ENCODE measurements around the gene VWA3B.

Gene VWA3B

DNA sequence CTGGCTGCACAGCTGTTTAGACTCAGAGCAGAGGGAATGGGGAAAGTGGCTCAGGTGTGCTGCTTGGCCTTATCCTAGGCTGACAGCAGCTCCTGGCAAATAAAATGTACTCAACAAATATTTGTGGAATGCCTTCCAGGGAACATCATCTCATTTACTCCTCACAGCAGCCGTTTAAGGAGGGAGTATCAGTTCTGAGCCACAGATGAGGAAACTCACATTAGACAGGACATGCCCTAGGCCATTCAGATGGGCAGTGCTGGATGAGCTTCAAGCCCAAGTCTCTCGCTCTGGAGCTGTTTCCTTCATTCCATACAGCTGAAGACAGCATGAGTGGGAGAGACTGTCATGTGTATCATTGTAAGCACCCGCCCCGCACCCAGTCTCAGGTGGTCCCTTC, 129.6 kb downstream of the VWA3B start:
- H3K36me3 ChIP-seq, result no peaks in the 10 kb centered on the region
- TF ChIP-seq, protein P1, sequence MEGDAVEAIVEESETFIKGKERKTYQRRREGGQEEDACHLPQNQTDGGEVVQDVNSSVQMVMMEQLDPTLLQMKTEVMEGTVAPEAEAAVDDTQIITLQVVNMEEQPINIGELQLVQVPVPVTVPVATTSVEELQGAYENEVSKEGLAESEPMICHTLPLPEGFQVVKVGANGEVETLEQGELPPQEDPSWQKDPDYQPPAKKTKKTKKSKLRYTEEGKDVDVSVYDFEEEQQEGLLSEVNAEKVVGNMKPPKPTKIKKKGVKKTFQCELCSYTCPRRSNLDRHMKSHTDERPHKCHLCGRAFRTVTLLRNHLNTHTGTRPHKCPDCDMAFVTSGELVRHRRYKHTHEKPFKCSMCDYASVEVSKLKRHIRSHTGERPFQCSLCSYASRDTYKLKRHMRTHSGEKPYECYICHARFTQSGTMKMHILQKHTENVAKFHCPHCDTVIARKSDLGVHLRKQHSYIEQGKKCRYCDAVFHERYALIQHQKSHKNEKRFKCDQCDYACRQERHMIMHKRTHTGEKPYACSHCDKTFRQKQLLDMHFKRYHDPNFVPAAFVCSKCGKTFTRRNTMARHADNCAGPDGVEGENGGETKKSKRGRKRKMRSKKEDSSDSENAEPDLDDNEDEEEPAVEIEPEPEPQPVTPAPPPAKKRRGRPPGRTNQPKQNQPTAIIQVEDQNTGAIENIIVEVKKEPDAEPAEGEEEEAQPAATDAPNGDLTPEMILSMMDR (IDR thresholded peaks at IDR 0.05), result no peak
- H3K27ac ChIP-seq, result no peak overlapping the region
- DNase-seq, result no peak
- no peak overlapping the region for H3K4me3 ChIP-seq
- H3K9me3 ChIP-seq, result peaks cover 0 to 4% (median 4%) of the 10 kb centered on the region in 3 donors
- no peaks in the 10 kb centered on the region for H3K27me3 ChIP-seq
- intact Hi-C loops (cut with DNase I; ENCODE audit: low total_unique reads), result no loop called here
- H3K4me1 ChIP-seq, result no peaks in the 10 kb centered on the region

DNA sequence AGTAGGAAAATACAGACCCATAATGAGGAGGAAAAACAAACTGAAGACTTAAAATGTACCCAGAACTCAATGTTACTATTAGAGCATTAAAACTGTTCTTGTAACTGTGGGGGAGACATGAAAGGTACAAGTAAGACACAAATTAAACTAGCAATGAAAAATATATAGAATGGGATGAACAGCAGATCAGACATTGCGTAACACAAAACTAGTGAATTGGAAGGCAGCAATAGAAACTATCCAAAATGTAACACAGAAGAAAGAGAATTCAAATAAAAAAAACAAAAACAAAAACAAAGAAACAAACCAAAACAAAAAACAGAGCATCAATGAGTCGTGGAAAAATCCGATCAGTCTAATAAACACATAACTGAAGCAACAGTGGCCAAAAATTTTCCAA, 132.2 kb downstream of the VWA3B start:
- no peak overlapping the region for H3K4me3 ChIP-seq
- H3K27ac ChIP-seq, result no peak overlapping the region
- H3K4me1 ChIP-seq, result no peaks in the 10 kb centered on the region
- TF ChIP-seq, protein P1 (IDR thresholded peaks at IDR 0.05), result no peak
- no peak for DNase-seq
- H3K9me3 ChIP-seq, result peaks cover 0 to 4% (median 4%) of the 10 kb centered on the region in 3 donors
- intact Hi-C loops (cut with DNase I; ENCODE audit: low total_unique reads), result no loop called here
- no peaks in the 10 kb centered on the region for H3K36me3 ChIP-seq
- no peaks in the 10 kb centered on the region for H3K27me3 ChIP-seq

DNA sequence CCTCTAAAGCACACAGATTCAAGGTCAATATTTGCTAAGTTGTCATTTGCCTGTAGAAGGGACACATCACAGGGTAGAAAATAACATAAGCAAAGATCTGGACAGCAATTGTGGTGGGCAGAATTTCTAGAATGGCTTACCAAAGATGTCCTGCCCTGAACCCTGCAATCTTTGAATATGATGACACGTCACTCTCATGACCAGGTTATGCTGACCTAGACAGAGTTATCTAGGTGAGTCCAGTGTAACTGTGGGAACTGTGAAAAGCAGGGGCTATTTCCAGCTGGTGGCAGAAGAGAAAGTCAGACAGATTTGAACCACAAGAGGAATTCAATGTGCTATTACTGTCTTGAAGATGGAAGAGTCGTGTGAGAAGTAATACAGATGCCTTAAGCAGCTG, 147.0 kb downstream of the VWA3B start:
- Histone ChIP-seq H3K9me3 (no peaks in the 10 kb centered on the region), H3K27ac (no peak overlapping the region), H3K4me1 (no peaks in the 10 kb centered on the region), H3K36me3 (no peaks in the 10 kb centered on the region), H3K4me3 (no peak overlapping the region), H3K27me3 (no peaks in the 10 kb centered on the region)
- intact Hi-C loops (cut with DNase I; ENCODE audit: low total_unique reads), result no loop called here
- TF ChIP-seq, protein P1 (IDR thresholded peaks at IDR 0.05), result no peak
- no peak for DNase-seq

DNA sequence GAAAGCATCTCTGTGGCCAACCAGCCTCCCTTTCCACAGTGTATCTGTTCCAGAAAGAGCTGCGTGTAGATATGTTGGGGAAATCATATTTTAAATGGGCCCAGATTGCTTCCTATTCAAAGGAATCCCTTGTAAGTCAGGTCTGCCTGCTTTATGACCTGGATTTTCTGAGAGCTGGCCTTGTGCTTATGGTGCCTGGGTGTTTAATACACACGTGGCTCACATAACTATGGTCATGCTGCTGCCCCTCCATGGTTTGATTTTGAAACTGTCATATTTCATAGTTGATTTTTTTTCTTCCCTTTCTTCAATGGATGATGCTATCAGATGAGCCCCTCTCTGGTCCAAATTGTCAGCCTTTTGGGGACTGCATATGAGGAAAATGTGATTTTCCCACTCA, 147.8 kb downstream of the VWA3B start:
- intact Hi-C loops (cut with DNase I; ENCODE audit: low total_unique reads), result no loop called here
- TF ChIP-seq, protein P1 (IDR thresholded peaks at IDR 0.05), result no peak
- H3K4me3 ChIP-seq, result no peak overlapping the region
- no peak for DNase-seq
- no peaks in the 10 kb centered on the region for H3K27me3 ChIP-seq
- H3K9me3 ChIP-seq, result no peaks in the 10 kb centered on the region
- no peaks in the 10 kb centered on the region for H3K4me1 ChIP-seq
- no peaks in the 10 kb centered on the region for H3K36me3 ChIP-seq
- no peak overlapping the region for H3K27ac ChIP-seq

DNA sequence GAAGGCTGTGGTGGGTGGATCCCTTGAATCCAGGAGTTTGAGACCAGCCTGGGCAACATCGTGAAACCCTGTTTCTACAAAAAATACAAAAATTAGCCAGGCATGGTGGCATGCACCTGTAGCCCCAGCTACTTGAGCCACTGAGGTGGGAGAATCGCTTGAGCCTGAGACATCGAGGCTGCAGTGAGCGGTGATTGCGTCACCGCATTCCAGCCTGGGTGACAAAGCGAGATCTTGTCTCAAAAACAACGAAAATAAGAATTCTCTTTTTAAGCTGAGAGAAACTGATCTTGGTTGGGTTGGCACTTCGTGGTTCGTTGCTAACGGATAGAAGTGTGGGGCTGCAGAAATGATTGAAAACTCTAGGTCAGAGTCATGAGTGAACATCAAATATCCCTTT, 150.0 kb downstream of the VWA3B start:
- Histone ChIP-seq H3K4me3 (no peak overlapping the region), H3K36me3 (no peaks in the 10 kb centered on the region), H3K27ac (no peak overlapping the region), H3K27me3 (no peaks in the 10 kb centered on the region), H3K9me3 (no peaks in the 10 kb centered on the region), H3K4me1 (no peaks in the 10 kb centered on the region)
- intact Hi-C loops (cut with DNase I; ENCODE audit: low total_unique reads), result no loop called here
- no peak for DNase-seq
- TF ChIP-seq, protein P1 (IDR thresholded peaks at IDR 0.05), result no peak

DNA sequence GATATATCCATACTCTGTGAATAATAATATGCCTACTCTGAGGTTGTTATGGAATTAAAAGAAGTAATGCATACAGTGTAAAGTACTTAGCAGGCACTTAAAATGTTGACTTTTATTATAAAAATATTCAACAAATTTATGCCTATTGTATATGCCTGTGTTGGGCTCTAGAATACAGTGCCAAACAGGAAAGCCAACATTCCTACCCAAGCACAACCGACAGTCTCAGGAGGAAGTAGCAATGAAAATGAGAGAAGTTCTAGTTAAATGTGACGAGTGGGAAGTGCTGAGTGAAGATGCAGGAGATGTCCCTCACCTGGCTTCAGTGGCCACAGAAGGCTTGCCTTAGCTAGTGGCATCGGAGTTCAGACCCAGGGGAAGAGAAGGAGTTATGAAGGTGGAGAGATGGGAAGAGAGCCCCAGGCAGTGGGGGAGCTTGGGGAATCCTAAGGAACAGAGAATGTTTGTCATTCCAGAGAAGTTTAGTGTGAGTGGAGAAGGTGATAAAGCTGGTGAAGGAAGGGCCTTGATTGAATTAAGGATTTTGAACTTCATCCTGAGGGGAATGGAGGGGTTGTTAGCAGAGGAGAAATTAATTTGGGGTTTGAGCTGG, 153.9 kb downstream of the VWA3B start:
- H3K4me3 ChIP-seq, result no peak overlapping the region
- TF ChIP-seq, protein P1 (IDR thresholded peaks at IDR 0.05), result no peak
- no peaks in the 10 kb centered on the region for H3K36me3 ChIP-seq
- H3K9me3 ChIP-seq, result no peaks in the 10 kb centered on the region
- intact Hi-C loops (cut with DNase I; ENCODE audit: low total_unique reads), result no loop called here
- H3K27me3 ChIP-seq, result no peaks in the 10 kb centered on the region
- no peaks in the 10 kb centered on the region for H3K4me1 ChIP-seq
- no peak overlapping the region for H3K27ac ChIP-seq
- DNase-seq, result no peak

Measured in tibial artery (tissue), 4 donors.